ENCODE measurements around the gene DOK5.

- no peak for TF ChIP-seq ELK1 (IDR thresholded peaks at IDR 0.05; ENCODE audit: borderline replicate concordance, low read depth, low read length)
- no peak for TF ChIP-seq CTCF (conservative IDR thresholded peaks at IDR 0.05; ENCODE audit: low read depth, low read length)
- TF ChIP-seq MAFK (IDR thresholded peaks at IDR 0.05; ENCODE audit: low read depth, low read length): no peak
- no peak for TF ChIP-seq POLR2A (IDR thresholded peaks at IDR 0.05; ENCODE audit: low read depth, low read length)
- TF ChIP-seq MAZ (IDR thresholded peaks at IDR 0.05; ENCODE audit: borderline replicate concordance, low read depth, low read length): no peak
- no peak for TF ChIP-seq RAD21 (IDR thresholded peaks at IDR 0.05; ENCODE audit: low read length)
- no peak for TF ChIP-seq NFE2L2 (IDR thresholded peaks at IDR 0.05; ENCODE audit: low read depth, low read length)
- no peak for TF ChIP-seq BHLHE40 (IDR thresholded peaks at IDR 0.05; ENCODE audit: low read depth, low read length)
- TF ChIP-seq RFX5 (IDR thresholded peaks at IDR 0.05; ENCODE audit: low read depth, low read length): no peak
- TF ChIP-seq CEBPB (IDR thresholded peaks at IDR 0.05; ENCODE audit: low read depth, low read length): no peak
These were observed 85.0 kb downstream of the DOK5 start for GRCh38 chr20:54560357-54560756.
